NCI-H187 treated with DMSO at 0.1 percent for 48 hours (cell line): ENCODE measurements around the gene PYGM.
"Not testable (repeated sequence)": the region's sequence is repeated elsewhere in the genome, so short reads cannot be mapped to it uniquely, and the experiment has no call there.

Source experiments
- DNase-seq: peaks from one replicate; lab custom pipeline; 2025; lab: John Stamatoyannopoulos, UW

PYGM gene

DNA sequence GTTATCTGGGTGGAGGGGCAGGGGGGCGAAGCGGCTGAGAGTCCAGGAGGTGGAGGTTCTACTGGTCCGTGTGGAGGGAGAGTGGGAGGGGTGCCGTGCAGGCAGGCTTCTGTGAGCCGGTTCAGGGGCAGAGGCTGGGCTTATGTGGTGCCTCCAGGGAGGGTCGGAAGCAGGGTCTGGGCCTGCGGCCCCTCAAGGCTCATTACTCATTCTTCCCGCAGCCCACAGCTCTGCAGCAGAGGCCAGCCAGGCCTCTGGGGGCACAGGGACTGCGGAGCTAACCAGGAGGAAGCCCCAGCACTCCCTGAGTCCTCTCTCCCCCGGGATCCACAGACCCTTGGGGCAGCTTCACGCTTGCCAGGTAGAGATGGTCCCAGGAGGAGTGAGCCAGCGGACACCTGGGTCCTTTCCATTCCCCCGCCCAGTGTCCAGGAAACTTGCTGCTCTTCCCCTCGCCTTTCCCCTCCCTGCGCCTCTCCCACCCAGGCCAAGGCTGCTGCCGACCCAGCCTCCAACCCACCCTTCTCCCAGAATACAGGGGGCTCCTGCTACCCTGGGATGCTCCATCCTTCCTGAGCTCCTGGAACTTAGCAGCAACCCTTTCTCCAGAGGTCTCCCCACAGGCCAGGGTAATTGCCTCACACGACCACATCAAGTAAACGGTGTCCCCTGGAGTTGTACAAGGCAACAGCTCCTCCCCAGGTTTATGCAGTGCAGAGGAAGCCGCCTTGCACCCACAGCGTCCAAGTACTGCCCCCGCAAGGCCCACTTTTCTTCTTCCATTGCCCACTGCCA is 43.1 kb downstream of the PYGM start:
- DNase-seq, result no peak

DNA sequence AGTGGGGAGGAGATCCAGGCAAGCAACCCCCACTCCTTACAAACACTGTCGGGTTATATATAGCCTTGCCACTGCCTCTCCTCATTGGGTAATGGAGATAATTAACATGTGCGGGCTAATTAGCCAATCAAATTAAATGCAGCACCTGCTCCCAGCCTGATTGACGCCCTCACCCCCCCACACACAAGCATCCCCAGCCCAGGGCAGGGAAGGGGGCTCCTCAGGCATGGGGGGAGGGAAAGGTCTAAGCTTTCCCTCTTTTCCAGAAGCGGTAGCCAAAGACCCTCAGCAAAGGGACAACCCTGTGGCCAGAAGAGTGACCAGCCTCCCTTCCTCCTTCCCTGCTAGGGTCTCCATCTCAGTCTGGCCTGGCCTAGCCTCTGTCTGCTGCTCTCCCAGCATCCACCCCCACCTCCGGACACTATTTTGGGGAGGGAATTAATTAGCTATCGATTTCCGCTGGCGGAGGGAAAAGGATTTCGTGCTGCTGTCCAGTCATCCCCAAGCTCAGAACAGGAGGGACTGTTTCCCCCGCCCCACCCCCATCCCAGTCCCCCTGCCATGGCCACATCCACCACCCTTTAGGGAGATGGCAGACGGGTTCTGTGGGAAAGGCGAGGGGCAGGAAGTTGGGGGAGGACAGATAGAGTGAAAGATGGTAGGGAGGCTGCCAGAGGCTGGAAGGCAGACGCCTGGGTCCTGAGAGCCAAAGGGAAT is 43.9 kb downstream of the PYGM start:
- no peak for DNase-seq

DNA sequence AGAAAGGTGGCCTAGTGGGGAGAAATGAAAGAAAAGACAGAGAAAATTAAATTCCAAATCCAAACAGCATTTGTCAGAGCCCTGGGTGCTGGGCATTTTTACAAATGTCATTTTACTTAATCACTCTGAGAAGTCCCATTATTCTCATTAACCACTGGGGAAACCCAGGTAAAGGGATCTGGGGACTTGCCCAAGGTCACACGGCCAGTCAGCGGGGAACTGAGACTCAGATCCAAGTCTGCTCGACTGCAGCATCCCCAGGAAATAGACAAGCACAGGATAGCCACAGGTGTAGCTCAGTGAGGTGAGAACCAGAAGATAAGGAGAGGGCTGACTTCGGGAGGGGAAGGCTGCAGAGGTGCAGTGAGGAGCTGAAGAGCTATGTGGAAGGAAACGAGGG is 44.7 kb downstream of the PYGM start:
- DNase-seq, result no peak

DNA sequence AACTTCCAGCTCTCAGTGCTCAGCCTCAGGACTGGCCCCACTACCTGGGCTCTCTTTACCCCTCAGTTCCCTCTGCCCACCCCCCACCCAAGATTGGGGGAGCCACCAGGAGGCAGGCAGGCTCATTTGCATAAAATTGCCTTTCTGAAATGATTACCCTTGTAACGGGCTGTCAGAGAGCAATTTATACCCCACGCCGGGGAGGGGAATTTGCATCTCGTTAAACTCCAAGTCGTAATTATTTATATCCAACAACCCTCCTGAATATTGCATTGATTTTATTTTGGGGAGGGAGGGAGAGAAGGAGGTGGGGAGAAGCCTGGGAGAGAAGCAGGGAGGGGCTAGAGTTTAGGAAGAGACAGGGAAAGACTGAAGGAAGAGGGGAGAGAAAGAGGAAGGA is 45.1 kb downstream of the PYGM start:
- DNase-seq, result no peak

DNA sequence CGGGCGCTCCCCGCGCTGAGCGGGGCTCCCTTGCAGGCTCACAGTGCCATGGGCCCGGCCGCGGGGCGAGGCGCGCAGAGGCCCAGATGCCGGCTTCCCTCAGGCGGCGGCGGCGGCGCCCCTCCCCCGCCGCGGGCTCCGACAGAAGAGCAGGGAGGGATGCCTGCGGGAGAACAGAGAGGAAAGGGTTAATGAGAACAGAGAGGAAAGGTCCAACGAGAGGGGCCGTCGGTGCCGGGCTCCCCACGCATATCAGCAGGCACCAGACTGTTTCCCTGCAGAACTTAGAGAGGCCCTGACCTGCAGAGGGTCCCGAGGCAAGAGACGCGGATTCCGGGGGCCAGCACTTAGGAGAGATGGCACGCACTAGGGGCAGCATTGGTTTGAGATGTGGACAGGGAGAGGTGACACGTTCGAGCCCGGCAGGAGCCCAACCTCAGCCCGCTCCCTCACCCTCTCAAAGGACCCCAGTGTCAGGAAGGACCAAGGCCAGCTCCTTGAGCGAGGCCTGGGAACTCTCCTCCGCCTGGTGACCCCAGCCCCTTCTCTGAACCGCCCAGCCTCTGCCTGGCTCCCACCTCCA is 45.9 kb downstream of the PYGM start:
- DNase-seq, result no peak

DNA sequence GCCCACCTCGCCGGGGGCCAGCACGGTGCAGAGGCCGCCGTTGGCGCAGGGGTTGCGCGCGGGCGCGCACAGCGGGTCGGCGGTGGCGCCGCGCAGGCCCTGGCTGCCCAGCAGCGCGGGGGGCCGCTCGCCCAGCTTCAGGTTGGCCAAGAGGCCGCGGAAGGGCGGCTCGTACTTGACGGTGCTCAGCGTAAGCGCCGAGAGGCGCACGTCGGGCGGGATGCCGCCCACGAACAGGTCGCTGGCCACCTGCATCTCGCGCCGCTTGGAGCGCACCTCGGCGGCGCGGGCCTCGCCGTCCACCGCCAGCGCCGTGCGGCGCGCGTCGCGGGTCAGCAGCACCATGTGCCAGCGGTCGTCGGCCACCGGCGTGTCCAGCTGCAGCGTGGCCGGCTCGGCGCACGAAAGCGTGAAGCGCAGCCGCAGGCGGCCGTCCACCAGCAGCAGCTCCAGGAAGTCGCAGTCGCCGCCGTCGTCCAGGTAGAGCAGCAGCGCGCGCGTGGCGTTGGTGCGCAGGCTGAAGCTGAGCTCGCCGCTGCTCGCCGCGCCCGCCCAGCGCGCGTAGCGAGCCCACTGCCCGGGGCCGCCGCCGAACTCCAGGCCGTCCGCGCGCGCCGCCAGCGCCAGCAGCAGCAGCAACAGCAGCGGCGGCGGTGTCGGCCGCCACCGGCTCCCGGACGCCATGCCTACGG is 46.6 kb downstream of the PYGM start:
- DNase-seq, result no peak

DNA sequence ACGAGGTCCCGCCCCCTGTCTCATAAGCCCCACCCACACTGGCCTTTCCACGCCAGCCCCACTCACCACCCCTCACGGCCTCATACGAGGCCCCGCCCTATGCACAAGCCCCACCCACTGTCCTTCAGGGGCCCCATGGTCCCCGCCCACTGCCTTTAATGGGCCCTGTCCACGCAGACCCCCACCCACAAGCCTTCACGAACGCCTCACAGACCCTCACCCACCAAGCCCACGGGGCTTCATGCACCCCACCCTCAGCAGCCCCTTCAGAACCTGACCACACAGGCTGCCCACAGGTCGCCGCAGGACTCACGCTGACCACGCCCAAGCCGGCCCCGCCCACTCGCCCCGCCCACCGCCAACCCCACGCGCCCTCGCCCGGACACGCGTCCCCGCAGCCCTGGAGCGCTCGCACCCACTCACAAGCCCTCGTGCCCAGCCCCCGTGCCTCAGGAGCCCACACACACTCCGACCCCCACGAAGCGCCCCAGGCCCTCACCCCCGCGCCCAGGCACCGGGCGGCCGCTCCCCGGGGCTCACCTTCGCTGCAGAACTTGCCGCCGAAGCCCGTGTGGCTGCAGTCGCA is 47.3 kb downstream of the PYGM start:
- DNase-seq, result no peak

DNA sequence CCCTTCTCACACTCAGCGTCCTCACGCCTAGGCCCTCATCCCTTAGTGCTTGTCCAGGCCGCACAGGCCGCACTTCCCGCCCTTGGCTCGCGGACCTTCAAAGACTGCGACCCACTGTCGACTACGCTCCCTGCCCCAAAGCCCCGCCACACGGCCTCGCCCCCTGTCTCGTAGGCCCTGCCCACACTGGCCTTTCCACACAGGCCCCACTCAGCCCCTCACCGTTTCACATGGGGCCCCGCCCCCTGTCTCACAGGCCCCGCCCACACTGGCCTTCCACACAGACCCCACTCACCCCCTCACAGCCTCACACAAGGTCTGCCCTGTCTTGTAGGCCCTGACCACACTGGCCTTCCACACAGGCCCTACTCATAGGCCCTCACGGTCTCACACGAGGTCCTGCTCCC is 47.8 kb downstream of the PYGM start:
- DNase-seq, result no peak

DNA sequence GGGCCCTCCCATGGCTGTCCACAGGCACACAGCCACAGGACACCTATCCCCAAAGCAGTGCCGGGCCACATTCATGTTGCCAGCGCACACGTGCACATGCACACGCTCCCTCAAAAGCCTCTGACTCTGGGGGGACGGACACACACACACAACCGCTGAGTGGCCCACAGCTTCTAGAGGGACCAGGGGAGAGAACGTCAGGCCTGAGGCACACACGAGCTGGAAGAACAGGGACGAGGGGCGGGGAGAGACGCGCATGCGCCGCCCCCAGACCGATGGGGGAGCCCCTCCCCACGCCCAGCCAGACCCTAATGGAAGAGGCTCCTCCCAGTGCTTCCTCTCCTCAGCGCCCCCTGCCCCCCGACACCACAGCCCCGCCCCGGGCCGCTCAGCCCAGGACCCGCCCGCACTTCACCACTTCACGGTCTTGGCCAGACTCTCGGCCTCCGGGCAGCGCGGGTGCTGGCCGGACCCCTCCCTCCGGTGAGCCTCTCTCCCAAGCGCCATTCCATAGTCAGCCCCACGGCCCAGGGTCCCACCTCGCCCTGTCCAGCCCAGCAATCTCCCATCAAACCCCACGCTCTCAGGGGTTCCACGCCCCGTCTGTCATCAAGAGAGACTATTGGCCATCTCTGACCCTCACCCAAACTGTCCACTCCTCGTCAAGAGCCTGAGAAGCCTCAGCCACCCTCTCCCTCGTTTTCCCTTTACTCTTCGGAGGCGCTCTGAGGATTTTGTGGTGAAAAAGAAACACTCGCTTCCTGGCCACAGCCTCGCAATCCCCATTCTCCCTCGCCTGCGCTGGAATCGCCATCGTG is 48.4 kb downstream of the PYGM start:
- no peak for DNase-seq

DNA sequence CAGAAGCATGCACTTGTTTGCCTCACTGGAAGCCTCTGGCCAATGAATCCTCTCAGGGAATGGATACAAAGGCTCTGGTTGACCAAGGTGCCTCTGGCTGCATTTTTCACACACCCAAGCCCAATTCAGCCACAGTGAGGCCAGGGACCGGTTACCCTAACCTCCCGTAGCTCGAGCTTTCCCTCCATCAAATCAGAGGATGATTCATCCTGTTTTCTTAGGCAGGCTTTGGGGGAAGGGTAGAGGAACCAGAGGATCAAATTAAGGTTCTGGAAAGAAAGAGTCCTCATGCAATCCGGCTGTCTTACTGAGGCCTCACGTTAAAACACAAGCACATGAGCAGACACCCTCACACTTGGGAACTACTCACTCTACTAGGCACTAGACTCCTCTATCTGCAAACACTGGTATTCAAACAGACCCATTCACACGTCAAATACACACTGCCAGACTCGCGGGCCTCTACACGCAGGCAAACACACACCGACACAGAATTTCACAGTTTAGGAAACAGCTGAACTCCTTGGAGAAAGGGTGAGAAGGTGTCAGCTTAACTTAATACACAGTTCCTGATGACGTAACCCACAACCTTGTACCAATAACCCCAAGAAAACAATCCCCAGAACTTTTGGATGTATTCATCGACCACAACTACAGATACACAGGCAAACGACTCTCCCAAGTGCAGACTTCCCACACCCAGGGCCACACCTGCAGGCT is 49.2 kb downstream of the PYGM start:
- no peak for DNase-seq

DNA sequence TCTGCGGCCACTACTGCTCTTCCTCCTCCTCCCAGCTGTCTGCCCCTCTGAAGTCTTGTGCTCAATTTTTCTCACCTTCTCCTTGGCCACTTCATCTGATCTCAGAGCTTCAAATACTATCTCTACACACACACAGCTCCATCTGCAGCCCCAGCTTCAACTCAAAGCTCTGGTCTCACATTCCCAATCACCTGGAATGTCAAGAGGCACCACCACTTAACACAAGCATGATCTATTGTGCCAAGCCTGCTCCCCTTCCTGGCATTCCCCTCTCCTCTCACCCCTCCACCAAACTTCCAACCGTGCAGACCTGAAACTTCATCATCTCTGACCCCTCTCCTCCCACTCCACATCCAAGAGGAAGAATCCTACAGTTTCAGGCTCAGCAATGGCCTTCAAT is 54.3 kb downstream of the PYGM start:
- DNase-seq, result no peak

DNA sequence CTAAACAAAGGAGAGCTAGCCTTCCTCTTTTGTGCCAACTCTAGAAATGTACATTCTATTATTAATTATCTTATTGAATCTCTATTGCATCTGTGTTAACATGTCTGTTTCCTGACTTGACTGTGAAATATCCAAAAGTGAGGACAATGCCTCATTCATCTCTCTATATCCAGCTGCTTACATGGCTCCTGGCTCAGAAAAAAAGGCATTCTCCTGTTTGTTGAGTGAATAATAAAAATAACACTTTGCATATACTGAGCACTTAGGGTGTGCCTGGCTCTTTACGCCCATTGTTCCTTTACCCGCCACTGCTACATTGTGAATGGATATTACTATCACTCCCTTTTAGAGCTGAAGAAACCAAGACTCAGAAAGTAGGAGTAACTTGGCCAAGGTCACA is 56.7 kb downstream of the PYGM start:
- DNase-seq, result no peak

DNA sequence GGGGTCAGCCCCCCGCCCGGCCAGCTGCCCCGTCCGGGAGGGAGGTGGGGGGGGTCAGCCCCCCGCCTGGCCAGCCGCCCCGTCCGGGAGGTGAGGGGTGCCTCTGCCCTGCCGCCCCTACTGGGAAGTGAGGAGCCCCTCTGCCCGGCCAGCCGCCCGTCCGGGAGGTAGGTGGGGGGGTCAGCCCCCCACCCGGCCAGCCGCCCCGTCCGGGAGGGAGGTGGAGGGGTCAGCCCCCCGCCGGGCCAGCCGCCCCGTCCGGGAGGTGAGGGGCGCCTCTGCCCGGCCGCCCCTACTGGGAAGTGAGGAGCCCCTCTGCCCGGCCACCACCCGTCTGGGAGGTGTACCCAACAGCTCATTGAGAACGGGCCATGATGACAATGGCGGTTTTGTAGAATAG is 57.8 kb downstream of the PYGM start:
- not testable (repeated sequence) for DNase-seq

DNA sequence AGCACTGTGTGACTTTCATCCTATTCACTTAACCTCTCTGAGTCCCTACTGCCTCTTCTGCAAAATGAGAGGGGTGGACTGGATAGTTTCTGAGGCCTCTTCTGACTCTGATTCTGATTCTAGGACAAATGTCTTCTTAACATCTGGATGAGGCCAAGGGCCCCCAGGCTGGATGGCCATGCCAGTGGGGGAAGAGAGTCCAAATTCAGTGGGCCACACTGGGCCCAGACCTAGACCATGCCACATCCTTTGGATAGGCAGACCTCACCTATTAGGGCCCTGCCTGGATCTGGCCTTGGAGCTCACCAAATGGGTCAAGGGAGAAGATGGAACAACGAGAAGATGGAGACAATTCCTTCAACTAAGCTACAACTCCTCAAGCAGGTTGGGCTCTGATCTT is 61.3 kb downstream of the PYGM start:
- DNase-seq, result no peak

DNA sequence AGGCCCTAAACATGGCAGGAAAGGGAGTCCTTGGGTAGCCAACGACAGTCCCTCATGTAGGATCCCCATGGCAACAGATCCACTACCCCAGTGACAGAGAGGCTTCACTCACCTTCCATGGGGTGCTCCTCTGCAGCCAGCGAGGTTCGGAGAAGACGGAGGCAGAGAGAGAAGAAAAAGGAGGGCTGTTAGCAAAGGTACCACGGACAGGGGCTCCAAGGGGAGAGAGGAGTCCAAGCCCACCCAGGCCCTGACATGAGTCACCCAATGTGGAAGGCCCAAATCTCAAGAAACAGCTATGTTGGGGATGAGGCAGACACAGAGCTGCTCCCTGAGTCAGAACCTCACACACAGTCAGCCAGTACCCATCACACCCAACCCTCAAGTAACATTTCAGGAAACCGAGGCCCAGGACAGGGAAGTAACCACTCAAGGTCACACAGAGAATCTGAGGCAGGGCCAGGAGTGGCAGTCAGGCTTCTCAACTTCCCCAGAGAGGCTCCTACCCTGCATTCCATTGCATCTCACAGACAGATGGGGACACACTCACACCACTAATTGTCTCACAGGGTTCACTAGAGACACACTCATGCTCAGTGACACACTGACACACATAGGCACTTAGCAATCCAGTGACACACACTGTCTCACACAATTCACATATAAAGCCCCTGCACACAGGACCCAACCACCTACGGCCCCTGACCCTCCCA is 62.0 kb downstream of the PYGM start:
- no peak for DNase-seq
